Neural cell (in vitro differentiated cells): ENCODE measurements around the gene NOG.

Experiments
- EP300 ChIP-seq: fragments of 450-650 bp; conservative IDR thresholded peaks from 2 replicates; pipeline ENCODE4 v1.6.1; 2014; ENCODE audit warnings: antibody characterized with exemption, mild to moderate bottlenecking, moderate library complexity; ENCODE audit not compliant: poor library complexity, severe bottlenecking
- EZH2 ChIP-seq: fragments of 200-600, 300-800 bp; shearing (Covaris generic), sonication (generic); IDR thresholded peaks from 2 replicates; pipeline ENCODE4 v1.6.1; 2014; ENCODE audit warnings: antibody characterized with exemption, low read length, borderline replicate concordance, mild to moderate bottlenecking; ENCODE audit not compliant: insufficient read depth, poor library complexity, severe bottlenecking
- POLR2AphosphoS5 ChIP-seq: IDR thresholded peaks from 2 replicates; pipeline ENCODE4 v1.6.1; 2012
- TAF1 ChIP-seq: IDR thresholded peaks from 2 replicates; pipeline ENCODE4 v1.6.1; 2012; ENCODE audit warnings: low read depth
- TF ChIP-seq, protein P1 (sequence below): fragments of 450-650 bp; IDR thresholded peaks from 2 replicates; pipeline ENCODE4 v1.5.1; 2014; ENCODE audit warnings: antibody characterized with exemption, mild to moderate bottlenecking, moderate library complexity; ENCODE audit not compliant: poor library complexity, severe bottlenecking

DNA sequence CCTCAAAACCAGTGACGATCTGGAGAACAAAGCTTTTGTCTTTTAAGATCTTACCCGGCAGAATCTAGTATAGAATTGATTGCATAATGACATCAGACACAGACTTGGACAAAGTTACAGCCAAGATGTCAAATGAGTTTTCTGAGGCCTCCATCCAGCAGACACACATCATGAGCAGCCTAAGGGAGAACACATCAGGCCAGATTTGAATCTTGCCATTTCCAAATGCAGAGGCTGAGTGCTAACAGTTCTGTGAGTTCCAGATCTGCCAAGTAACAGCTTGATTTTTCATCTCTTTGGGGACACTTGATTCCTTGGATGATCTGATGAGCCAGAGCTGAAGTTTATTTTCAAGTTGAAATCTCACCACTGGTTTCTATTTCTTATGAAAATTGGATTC lies 21.0 kb downstream of the NOG start:
- TF ChIP-seq, protein P1, sequence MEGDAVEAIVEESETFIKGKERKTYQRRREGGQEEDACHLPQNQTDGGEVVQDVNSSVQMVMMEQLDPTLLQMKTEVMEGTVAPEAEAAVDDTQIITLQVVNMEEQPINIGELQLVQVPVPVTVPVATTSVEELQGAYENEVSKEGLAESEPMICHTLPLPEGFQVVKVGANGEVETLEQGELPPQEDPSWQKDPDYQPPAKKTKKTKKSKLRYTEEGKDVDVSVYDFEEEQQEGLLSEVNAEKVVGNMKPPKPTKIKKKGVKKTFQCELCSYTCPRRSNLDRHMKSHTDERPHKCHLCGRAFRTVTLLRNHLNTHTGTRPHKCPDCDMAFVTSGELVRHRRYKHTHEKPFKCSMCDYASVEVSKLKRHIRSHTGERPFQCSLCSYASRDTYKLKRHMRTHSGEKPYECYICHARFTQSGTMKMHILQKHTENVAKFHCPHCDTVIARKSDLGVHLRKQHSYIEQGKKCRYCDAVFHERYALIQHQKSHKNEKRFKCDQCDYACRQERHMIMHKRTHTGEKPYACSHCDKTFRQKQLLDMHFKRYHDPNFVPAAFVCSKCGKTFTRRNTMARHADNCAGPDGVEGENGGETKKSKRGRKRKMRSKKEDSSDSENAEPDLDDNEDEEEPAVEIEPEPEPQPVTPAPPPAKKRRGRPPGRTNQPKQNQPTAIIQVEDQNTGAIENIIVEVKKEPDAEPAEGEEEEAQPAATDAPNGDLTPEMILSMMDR: no peak
- TF ChIP-seq TAF1 (no peak), EZH2 (no peak), POLR2AphosphoS5 (no peak), EP300 (no peak)
